Renal cortex interstitium (tissue), 11 donors: Measurements from ENCODE around the gene CYB561. TPM values are rescaled to one million over a fixed set of nuclear protein-coding genes. Genes with fewer than 3 reads are reported as not detected.
"Not testable (repeated sequence)": the region's sequence is repeated elsewhere in the genome, so short reads cannot be mapped to it uniquely, and the experiment has no call there.

Experiments used
- DNase-seq, 11 donors: peaks; one replicate each; pipeline ENCODE4 v3.0.0-alpha.2; 2013; ENCODE audit warnings: low read depth in 9 of 11, low spot score in 4 of 11; ENCODE audit errors: extremely low read depth in 1 of 11
- polyA plus RNA-seq, 3 donors: library from polyadenylated mRNA; unstranded; fragments of 120-200 nt; gene quantifications; one replicate each; pipeline ENCODE4 v1.2.1, GENCODE V29; 2013; ENCODE audit not compliant: insufficient read length in 3 of 3

Gene CYB561
- polyA plus RNA-seq, 3 donors = 22.5 to 34.5 (median 26.4) TPM

DNA sequence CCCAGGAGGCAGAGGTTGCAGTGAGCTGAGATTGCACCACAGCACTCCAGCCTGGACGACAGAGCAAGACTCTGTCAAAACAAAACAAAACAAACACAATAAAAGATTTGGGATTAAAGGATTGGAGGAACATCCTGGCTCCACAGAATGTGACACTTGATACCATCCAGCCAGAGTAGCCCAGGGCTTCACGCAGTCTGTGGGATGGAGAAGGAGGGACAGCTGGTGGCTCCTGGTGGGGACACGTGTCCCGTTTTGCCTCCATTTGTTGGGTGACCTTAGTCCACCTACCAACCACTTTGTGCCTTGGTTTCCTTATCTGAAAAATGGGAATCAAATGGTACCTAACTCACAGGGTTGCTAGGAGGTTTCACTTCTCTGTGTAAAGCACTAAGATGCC, 12.4 kb upstream of the CYB561 start:
- DNase-seq = no peak

DNA sequence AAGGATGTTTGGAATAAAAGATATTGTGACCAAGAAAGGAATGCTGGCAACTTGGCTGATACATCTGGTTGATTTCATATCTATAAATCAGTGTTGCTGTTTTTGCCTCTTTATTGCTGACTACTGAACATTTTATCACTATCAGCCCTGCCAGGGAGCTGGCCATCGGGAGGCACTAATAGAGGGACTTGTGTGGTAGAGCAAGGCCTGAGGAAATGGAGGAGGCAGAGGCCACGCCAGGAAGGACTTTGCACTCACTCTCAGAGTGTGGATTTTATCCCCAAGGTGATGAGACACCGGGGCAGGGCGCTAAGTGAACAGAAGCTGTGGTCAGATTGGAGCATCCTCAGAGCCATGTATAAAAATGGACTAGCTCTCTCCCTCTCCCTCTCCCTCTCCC, 9.3 kb upstream of the CYB561 start:
- DNase-seq = no peak

DNA sequence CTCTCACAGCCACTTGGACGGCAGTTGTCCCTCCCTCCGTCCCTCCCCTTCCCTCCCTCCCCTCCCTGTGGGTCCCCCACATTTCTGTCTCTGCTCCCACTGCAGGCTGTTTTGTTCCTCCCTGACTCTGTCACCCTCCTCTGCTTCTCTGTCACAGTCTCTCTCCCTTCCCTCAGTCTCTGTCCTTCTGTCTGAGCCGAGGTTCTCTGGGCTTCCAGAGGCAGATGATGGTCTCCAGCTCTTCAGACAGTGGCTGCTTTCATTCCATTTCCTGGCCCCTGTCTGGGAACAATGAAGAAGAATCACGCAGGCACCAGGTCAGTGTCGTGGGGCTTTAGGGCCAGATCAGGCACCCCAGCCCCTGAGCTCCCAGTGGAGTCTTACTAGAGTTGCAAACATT, 8.8 kb upstream of the CYB561 start:
- DNase-seq = no peak

DNA sequence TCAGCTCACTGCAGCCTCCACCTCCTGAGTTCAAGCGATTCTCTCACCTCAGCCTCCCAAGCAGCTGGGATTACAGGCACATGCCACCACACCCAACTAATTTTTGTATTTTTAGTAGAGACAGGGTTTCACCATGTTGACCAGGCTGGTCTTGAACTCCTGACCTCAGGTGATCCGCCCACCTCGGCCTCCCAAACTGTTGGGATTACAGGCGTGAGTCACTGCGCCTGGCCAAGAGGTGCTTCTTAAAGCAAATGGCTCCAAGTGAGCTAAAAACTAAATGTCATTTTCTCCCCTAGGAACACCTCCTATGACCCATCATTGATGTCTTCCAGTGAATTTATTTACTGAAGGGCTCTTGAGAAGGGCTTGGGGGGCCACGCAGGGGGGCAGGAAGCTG, 8.3 kb upstream of the CYB561 start:
- not testable (repeated sequence) for DNase-seq

DNA sequence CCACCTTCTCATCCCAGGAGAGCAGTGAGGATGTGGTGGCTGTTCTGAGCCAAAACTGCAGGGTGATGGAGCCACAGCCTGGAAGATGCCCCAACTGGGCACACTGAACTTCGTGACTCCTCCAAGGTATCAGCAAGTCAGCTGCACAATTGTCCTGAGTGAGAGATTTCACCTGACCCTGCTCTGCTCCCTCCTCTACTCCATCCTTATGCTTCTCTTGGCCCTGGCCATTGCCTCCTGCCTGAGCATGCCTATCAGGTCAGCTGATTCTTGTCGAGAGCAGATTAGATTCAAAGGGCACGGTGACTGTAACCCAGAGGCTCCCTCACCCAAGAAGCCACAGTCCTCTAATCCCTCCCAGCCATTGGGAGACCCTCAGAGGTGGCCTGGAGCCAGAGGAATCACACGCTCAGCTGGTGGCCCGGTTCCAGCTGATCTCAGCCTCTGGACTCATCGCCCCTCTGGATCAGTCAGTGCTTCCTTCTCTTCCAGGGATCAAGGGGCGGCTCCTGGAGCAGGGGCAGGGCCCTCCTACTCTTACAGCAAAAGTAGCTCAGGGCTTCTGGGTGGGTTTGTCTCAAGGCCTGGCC, 7.0 kb upstream of the CYB561 start:
- DNase-seq = no peak

DNA sequence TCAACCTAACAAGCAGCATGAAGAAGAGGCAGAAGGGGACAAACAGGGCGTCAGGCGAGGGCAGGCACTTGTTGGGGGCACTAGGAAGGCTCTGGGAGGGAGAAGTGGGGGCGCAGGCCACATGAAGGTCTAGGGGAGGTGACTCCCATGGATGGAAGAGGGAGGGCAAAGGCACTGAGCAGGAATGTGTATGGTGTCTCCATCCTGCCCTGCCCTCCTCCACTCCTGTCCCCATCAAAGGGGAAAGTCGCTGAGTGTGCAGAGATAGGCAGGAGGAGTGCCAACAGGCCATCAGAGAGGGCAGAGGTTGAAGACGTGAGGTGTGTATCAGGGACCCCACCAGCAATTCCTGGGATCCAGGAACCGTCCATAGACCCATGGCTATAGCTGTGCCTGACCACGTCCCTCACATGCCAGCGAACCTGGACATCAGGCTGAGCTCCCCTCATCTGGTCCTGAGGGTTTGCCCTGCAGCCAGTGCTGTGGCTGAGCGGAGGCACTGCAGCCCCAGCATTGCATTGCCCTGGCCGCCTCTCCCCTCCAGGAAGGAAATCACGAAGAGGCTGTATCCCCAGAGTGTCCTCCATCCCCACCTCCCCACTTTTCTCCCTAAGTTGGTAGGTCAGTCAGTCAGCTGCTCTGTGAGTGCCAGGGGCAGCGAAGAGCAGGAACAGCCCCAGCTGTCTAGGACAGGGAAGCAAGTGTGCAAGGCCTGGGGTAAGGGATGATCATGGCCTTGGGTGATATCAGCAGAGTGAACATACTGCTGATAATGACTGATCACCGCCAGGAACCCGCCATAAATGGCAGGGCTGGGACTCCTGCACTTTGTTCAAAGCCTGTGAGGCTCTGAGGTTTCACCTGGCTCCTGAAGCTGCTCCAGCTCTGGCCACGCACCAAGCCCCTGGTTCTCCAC, 6.2 kb upstream of the CYB561 start:
- DNase-seq = no peak

DNA sequence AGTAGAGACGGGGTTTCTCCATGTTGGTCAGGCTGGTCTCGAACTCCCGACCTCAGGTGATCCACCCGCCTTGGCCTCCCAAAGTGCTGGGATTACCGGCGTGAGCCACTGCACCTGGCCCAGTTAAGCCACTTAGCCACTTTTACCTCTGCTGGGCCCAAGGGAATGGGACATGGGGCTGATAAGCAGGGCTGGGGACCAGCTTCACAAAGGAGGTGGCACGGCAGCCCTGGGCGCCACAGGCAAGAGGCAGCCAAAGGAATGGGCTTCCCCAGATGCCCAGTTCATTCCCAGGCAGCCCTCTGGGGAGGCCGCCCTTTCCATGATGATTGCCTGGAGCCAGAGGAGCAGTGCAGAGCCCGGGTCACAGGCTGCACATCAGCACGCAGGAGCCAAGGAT, 5.0 kb upstream of the CYB561 start:
- no peak for DNase-seq

DNA sequence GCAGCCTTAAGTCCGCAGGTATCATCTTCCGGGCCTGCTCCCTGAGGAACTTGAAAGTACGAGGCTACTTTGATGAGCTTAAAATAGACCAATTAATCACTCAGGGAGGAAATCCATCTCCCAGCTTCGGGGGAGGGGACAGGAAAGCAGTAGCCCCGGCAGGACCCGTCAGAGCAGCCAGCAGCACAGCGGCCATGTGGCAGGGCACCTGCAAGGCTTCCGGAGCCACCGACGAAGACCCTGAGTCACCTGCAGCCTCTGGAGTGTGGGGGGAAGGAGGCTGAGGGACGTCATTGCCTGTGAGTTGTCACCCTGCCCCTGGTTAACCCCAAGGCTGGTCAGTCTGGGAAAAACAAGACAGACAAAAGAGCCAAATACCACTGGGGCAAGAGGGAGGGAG, 4.4 kb upstream of the CYB561 start:
- no peak for DNase-seq

DNA sequence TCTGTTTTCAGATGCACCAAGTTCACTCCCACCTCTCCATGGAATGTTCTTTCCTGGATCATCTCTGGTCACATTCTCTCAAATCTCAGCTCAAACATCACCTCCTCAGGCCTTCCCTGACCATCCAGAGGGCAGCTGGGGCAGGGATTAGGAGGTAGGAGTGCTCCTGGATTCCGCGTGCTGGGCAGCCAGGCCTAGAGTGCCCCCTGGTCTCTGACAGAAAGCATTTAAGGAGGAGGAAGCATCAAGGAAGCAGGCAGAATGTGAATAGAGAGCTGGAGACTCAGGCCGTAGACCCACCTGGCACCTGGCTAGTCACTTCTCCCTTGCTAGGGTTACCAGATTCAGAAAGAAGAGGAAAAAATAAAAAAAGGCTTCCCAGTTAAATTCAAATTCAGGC, 2.5 kb upstream of the CYB561 start:
- DNase-seq = no peak

DNA sequence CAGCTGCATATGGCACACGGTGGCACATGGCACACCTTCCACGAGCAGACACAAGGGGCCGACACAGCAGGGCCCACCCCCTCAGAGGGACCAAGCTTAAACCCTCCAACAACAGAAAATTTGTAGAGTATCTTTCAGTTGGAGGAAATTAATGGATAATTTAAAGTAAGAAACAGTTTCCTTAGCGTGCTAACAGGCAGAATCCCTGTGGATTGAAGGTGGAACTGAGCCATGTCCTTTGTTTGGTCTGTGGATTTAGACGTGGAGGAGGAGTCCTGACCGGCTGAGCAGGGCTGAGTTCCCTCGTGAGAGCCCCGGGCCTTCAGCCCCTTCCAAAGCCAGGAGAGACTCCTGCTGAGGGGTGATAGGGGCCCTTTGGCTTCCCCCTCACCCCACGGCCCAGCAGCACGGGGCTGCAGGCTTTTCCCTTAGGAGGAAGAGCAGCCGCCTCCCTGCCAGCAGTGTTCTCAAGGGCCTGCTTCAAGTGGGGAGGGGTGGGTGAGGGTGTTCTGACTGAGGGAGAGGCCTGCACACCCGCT, 1.4 kb upstream of the CYB561 start:
- DNase-seq = no peak

DNA sequence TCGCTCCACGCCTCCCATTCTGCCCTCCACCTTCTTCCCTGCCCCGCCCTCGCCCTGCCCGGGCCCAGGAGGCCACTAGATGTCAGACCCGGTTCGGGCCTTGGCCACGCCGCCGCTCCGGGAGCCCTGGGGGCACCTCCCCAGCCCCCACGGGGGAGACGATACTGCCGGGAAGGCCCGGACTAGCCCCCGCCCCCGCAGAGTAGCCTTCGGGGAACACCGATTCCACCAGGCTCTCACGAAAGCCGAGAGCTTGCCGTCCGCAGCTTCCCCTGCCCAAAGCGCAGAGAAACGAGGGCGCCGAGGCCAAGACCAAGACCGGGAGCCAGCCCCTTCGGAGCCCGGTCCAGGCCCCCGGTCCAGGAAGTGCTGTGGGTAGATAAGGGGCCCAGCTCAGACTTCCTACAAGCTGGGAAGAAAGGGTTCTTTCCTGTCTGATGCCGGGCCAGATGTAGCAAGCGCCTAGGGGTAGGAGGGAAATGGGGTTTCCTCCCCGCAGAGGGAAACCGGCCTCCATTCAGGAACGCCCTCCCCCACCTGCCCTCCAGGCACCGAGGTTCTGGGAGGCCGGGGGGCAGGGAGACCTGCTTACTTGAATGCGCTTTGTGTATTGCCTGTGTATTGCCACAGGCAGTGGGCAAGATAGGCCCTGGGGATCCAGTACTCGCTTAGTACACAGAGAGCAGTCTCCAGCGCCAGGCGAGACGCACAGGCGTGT, 806 bp upstream of the CYB561 start:
- no peak for DNase-seq

DNA sequence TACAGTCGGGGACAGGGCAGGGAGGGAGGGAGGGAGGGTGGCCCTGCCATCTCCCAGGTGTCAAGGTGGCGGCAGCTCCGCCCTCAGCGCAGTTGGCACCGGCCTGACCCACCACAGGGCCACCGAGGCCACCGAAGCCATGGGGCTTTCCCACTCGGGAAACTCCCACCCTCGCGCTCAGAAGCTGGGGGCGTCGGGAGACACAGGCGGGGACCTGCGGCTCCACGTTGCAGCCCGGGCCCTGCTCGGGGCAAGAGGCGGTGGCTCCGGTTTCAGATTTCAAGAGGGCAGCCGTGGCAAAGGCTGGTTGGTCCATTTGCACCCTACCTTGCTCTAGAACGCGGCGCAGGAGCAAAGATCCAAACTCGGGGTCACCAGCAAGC, 544 bp downstream of the CYB561 start:
- no peak for DNase-seq

DNA sequence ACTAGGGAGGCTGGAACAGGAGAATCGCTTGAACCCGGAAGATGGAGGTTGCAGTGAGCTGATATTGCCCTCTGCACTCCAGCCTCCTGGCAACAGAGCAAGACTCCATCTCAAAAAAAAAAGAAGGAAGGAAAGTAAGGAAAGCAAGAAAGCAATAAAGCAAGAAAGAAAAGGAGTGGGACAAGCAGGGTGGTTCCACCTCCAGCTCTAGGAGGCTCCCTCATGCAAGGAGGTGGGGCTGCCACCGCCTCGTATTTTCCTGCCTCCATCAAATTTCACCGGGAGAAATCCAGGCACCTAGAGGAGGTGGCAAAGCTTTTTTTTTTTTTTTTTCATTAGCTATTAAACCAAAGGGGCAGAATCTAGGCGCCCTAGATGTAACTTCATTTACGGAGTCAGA, 1.0 kb downstream of the CYB561 start:
- no peak for DNase-seq

DNA sequence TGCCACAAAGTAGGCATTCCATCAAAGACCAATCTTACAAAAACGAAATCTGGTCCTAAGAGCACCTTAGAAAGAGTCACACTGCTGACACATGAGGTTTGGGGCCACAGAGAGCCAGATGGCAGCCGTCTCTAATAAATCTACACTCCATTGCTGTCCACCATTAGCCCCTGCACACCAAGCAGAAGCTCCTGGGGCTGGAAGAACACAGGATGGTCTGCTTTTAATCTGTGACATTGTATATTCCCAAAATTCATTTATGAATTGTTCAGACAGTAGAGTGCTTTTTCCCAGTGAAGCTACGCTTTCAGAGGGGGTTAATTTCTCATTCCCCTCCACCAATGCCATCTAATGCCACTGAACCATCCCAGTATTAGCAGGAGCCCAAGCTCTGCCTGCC, 1.6 kb downstream of the CYB561 start:
- DNase-seq = no peak

DNA sequence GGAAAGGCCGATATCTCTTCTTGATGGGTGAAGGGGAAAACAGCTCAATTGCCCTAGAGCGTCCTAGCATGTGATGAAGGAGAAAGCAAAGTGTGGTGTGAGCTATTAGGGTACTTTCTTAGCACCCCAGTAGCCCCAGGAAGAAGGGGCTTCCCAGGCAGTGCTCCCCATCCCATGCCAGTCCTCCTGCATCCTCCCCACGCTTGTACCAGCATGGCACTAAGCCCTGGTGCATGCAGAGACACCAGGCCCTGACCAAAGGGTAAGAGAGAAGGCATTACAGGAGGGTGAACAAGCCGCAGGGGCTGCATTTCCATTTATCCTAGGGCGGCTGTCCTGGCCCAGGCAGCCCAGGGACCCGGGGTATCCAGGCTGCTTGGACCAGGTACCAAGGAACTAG, 3.1 kb downstream of the CYB561 start:
- DNase-seq = no peak

DNA sequence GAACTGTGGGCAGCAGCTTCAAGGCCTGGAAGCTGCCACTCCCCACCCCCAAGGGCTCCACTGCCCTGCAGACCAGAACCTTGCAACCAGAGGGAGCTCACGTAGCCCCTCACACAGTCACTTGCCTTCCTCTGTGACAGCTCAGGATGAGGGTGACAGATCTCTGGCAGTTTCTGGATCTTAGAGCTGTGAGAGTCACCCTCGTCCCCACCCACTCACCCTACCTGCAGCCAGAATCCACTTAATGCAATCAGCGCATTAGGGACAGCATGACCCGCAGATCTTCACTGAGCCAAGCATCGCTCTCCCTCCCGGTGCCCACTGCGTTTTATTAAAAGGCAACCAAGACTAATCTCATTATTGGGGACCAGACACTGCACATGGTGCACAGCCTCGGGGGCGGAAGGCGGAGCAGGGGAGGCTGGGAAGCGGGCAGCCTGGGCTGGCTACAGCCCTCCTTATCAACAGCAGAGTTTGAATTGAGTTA, 3.5 kb downstream of the CYB561 start:
- DNase-seq = no peak

DNA sequence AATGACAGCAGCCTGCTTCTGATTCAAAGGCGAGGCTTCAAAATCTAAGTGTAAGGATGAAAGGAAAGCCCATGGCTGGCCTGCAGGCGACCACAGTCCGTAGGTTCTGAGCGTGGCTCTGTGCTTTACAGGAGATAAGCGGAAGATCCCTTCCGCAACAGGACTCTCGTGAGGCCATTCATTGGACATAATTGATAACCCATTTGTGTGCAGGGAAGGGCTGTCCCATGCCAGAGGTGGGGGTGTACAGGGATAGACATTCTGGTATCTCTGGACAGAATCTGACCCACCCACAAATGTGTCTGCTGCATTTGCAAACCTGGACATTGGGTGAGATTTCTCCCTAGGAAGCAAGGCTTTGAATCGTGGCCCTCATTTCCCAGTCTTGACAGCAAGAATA, 4.0 kb downstream of the CYB561 start:
- no peak for DNase-seq

DNA sequence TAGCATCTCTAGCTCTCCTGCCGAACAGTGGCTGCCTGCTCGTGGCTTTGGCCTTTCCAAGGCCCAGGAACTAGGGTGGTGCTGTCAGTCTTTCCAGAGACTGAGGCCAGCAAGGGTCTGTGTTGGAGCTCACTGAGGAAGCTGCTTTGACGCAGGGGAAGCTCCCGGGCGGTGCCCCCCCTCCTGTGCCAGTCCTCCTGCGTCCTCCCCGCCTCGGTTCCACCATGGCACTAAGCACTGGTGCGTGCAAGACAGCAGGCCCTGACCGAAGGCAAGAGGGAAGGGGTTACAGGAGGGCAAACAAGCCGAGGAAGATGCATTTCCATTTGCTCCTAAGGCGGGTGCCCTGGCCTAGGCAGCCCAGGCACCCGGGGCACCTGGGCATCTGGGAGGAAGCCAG, 4.5 kb downstream of the CYB561 start:
- DNase-seq = no peak

DNA sequence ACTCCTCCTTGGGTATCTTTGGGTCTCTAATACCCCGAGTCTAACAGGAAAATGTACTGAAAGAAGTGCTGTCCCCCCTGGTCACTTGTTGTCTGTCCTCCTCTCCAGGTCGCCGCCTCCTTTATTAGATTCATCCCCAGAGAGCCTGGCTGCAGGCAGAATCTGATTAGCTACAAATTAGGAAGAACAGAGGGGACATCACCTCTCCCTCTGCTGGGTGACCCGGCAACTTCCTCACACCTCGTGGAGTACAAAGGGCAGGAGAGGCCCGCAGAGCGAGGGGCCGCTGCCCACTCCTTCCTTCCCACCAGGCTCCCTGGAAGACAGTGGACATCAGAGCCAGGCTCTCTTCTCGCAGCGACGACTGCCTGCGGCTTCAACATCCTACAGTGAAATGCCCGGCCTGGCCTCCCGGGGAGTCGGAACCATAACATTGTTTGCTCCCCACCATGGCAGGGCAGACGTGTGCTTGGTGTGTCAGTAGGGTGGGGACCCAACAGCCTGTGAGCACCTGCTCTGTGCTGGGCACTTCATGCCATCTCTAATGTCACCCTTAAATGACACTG, 5.3 kb downstream of the CYB561 start:
- no peak for DNase-seq
